Measurements from ENCODE around the gene PRKG1. TPM values are rescaled to one million over a fixed set of nuclear protein-coding genes. Genes with fewer than 3 reads are reported as not detected.

The PRKG1 gene
- total RNA-seq, 4 donors from 2014 or later: 0.63 to 4.3 (median 2.1) TPM

DNA sequence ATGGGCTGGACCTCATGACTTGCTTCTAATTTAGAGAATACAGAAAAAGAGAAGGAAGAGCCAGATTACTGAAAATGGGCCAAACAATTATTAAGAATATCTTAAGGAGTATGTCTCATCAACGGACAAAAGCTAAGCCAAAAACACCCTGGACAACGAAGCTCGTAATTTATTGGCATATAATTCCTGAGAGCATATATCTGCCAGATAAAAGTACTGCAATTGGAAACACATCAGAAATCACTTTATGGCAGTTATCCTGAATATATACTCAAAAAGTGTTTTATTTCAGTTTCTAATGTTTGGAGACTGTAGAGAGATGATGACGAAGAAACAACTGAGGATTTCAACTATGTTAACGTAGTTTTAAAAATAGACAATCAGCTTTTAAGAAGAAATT, 413.3 kb downstream of the PRKG1 start:
- WGBS, 2 donors: 38 to 41% methylated on average over 5 of the region's 5 CpGs
- intact Hi-C loops (cut with DNase I; ENCODE audit: low total_unique reads): no loop called here
- DNase-seq (ENCODE audit: low spot score in 2 of 2): no peak
- no peak overlapping the region for H3K4me3 ChIP-seq (ENCODE audit: low read depth, poor library complexity, severe bottlenecking)
- TF ChIP-seq, protein P1, sequence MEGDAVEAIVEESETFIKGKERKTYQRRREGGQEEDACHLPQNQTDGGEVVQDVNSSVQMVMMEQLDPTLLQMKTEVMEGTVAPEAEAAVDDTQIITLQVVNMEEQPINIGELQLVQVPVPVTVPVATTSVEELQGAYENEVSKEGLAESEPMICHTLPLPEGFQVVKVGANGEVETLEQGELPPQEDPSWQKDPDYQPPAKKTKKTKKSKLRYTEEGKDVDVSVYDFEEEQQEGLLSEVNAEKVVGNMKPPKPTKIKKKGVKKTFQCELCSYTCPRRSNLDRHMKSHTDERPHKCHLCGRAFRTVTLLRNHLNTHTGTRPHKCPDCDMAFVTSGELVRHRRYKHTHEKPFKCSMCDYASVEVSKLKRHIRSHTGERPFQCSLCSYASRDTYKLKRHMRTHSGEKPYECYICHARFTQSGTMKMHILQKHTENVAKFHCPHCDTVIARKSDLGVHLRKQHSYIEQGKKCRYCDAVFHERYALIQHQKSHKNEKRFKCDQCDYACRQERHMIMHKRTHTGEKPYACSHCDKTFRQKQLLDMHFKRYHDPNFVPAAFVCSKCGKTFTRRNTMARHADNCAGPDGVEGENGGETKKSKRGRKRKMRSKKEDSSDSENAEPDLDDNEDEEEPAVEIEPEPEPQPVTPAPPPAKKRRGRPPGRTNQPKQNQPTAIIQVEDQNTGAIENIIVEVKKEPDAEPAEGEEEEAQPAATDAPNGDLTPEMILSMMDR (IDR thresholded peaks at IDR 0.05): no peak

GRCh38 chr10:51488766-51489408, 414.6 kb downstream of the PRKG1 start:
- intact Hi-C loops (cut with DNase I; ENCODE audit: low total_unique reads): no loop called here
- no peak for DNase-seq (ENCODE audit: low spot score in 2 of 2)
- H3K4me3 ChIP-seq (ENCODE audit: low read depth, poor library complexity, severe bottlenecking): no peak overlapping the region
- TF ChIP-seq, protein P1 (IDR thresholded peaks at IDR 0.05): no peak
- TF ChIP-seq POLR2A (IDR thresholded peaks at IDR 0.05): no peak
- WGBS, 2 donors: 62 to 70% methylated on average over 5 of the region's 5 CpGs

GRCh38 chr10:51498424-51498823, 424.1 kb downstream of the PRKG1 start:
- intact Hi-C loops (cut with DNase I; ENCODE audit: low total_unique reads): no loop called here
- DNase-seq (ENCODE audit: low spot score in 2 of 2): no peak

GRCh38 chr10:51501396-51501795, 427.1 kb downstream of the PRKG1 start:
- intact Hi-C loops (cut with DNase I; ENCODE audit: low total_unique reads): no loop called here
- 73 to 96% methylated on average over 1 of the region's 1 CpG for WGBS, 2 donors
- TF ChIP-seq, protein P1 (IDR thresholded peaks at IDR 0.05): no peak
- TF ChIP-seq POLR2A (IDR thresholded peaks at IDR 0.05): no peak
- DNase-seq (ENCODE audit: low spot score in 2 of 2): no peak
- H3K4me3 ChIP-seq (ENCODE audit: low read depth, poor library complexity, severe bottlenecking): no peak overlapping the region

More at GRCh38 chr10:51498424-51498823, 424.1 kb downstream of the PRKG1 start:
- H3K4me3 ChIP-seq (ENCODE audit: low read depth, poor library complexity, severe bottlenecking): no peak overlapping the region
- 92 to 96% methylated on average over 2 of the region's 2 CpGs for WGBS, 2 donors
- TF ChIP-seq, protein P1 (IDR thresholded peaks at IDR 0.05): no peak
- TF ChIP-seq POLR2A (IDR thresholded peaks at IDR 0.05): no peak

- no peak overlapping the region for H3K4me3 ChIP-seq (ENCODE audit: low read depth, poor library complexity, severe bottlenecking)
- TF ChIP-seq, protein P1 (IDR thresholded peaks at IDR 0.05): no peak
- no peak for TF ChIP-seq POLR2A (IDR thresholded peaks at IDR 0.05)
- 79 to 94% methylated on average over 1 of the region's 1 CpG for WGBS, 2 donors
- intact Hi-C loops (cut with DNase I; ENCODE audit: low total_unique reads): no loop called here
- DNase-seq (ENCODE audit: low spot score in 2 of 2): no peak
Measured at GRCh38 chr10:51502124-51502523, 427.8 kb downstream of the PRKG1 start.

DNA sequence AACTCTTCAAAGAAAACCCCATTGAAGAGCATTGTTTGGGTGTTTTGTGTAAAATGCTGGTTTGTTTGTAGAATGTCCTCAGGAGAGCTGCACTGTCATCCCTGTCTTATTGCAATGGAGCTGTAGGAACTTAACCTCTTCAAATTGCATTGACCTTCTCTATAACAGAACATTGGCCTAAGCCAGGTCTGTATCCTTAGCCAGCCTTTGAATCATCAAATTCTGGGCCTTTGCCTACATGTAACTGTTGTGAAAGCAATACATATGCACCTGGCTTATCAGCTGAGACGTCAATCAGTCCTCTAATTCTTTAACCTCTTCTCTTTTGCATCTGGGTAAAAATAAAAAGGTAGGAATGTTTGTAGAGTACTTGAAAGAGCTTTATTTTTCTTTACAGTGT, 429.1 kb downstream of the PRKG1 start:
- WGBS, 2 donors: 66 to 78% methylated on average over 1 of the region's 1 CpG
- no peak overlapping the region for H3K4me3 ChIP-seq (ENCODE audit: low read depth, poor library complexity, severe bottlenecking)
- TF ChIP-seq, protein P1 (IDR thresholded peaks at IDR 0.05): no peak
- TF ChIP-seq POLR2A (IDR thresholded peaks at IDR 0.05): no peak
- intact Hi-C loops (cut with DNase I; ENCODE audit: low total_unique reads): no loop called here
- DNase-seq (ENCODE audit: low spot score in 2 of 2): no peak
